Stimulated activated CD4-positive, alpha-beta T cell treated with anti-CD3 and anti-CD28 coated beads, TNF-alpha, amount 100 ng/mL, for 24 hours (primary cell): Measurements from ENCODE around the gene GAA.
"Not testable (repeated sequence)": the region's sequence is repeated elsewhere in the genome, so short reads cannot be mapped to it uniquely, and the experiment has no call there.

Source experiments
- DNase-seq, 3 experiments: peaks; one replicate each; pipeline ENCODE4 v3.0.0-alpha.2; 2020; ENCODE audit warnings: low read depth in 3 of 3

GAA gene

GRCh38 chr17:80083136-80083661 is 18.2 kb upstream of the GAA start:
- no peak for DNase-seq

GRCh38 chr17:80084773-80085172 is 16.6 kb upstream of the GAA start:
- no peak for DNase-seq

- DNase-seq = no peak
Observed at GRCh38 chr17:80086081-80086480, 15.3 kb upstream of the GAA start.

GRCh38 chr17:80086616-80087015 is 14.8 kb upstream of the GAA start:
- no peak for DNase-seq

GRCh38 chr17:80087346-80088265 is 13.8 kb upstream of the GAA start:
- DNase-seq = no peak

GRCh38 chr17:80089762-80090161 is 11.6 kb upstream of the GAA start:
- DNase-seq = no peak

GRCh38 chr17:80090164-80090563 is 11.2 kb upstream of the GAA start:
- DNase-seq = not testable (repeated sequence)

- DNase-seq = no peak
Observed at GRCh38 chr17:80091376-80091775, 10.0 kb upstream of the GAA start.

- DNase-seq = no peak
Observed at GRCh38 chr17:80092959-80093358, 8.4 kb upstream of the GAA start.

GRCh38 chr17:80095038-80095843 is 6.1 kb upstream of the GAA start:
- no peak for DNase-seq

GRCh38 chr17:80095844-80096475 is 5.4 kb upstream of the GAA start:
- no peak for DNase-seq

GRCh38 chr17:80096561-80097021 is 4.8 kb upstream of the GAA start:
- DNase-seq = no peak

GRCh38 chr17:80097127-80097621 is 4.2 kb upstream of the GAA start:
- DNase-seq = no peak

GRCh38 chr17:80097844-80098691 is 3.3 kb upstream of the GAA start:
- no peak for DNase-seq

- DNase-seq = no peak
Observed at GRCh38 chr17:80099291-80100034, 1.9 kb upstream of the GAA start.

- no peak for DNase-seq
Observed at GRCh38 chr17:80100035-80100323, 1.4 kb upstream of the GAA start.

GRCh38 chr17:80101946-80102663 is 724 bp downstream of the GAA start:
- no peak for DNase-seq

- no peak for DNase-seq
Observed at GRCh38 chr17:80102664-80103448, 1.5 kb downstream of the GAA start.
